Measurements from ENCODE around the gene SEC61G.
A peak's percentile ranks its signal among the peaks of the same experiment; 100 is the strongest.

The SEC61G gene

DNA sequence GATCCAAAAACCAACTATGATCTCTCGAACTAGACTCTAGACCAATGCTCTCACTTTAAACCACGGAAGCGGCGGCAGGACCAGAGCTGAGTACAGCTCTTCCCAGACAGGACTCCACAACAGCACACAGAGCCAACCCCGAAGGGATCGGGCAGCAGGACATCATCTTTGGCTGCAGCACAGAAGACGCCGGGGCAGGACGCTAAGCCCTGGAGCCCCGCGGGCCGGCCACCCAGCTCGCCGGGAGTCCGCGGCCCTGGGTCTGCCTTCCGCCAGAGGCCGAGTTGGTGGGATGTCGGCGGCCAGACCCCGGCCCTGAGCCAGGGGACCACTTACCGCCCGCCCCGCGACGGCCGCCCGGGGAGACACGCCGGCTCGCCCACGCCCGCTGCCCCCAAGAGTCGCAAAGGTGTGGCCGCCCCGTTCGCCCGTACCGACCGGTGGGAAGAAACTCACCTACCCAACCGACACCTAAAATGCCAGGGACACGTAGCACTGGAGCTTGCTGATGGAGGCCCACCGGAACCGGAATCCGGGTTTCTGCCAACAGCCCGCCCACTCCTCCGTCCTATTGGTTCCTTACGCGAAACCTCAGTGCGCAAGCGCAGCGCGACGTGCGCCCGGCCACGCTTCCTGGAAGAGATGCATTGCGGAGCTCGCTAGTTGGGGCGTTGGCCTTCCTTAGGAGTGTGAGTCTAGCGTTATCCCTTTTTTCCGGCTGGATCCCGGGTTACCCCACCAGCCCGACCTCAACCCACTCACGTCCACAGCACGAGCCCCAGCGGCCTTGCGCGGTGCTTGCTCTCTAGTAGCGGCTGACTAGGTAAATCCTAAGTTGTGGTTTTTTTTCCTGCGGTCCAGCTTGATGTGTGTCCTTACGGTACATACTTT lies at the start of gene SEC61G:
Gene SEC61G, minus strand, starts transcription at position 510 of the 891 bp plus-strand sequence. CDS start 1,623 bp downstream, outside the sequence.
- Mint-ChIP-seq H3K36me3 (peaks cover 8% of the 10 kb centered on the region), H3K9me3 (no peaks in the 10 kb centered on the region), H3K27ac (peak within 1 kb of the TSS; percentile 97), H3K4me3 (peak within 1 kb of the TSS; percentile 99), H3K27me3 (peaks cover 2% of the 10 kb centered on the region), H3K4me1 (peaks cover 35% of the 10 kb centered on the region)

DNA sequence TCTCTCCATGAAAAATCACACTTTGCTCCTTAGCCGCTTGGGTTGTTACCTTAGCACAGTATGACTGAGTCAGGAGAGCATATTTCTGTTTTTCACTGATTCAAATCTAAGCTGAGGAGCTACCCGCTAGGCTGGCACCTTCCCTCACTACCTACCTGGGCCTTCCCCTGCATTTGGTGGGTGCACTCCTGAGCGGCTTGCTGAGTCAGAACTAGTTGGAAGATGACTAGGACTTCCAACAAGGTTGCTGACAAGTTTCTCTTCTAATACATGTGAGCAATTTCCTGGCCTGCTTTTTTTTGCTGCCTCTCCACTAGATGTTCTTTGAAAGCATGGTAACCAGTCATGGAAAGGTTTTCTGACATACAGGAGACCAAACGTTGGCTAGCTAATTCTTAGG lies 43.8 kb upstream of the SEC61G start:
- Mint-ChIP-seq H3K27me3 (peaks cover 9% of the 10 kb centered on the region), H3K27ac (no peak overlapping the region), H3K4me1 (no peaks in the 10 kb centered on the region), H3K4me3 (no peak overlapping the region), H3K36me3 (no peaks in the 10 kb centered on the region), H3K9me3 (no peaks in the 10 kb centered on the region)

DNA sequence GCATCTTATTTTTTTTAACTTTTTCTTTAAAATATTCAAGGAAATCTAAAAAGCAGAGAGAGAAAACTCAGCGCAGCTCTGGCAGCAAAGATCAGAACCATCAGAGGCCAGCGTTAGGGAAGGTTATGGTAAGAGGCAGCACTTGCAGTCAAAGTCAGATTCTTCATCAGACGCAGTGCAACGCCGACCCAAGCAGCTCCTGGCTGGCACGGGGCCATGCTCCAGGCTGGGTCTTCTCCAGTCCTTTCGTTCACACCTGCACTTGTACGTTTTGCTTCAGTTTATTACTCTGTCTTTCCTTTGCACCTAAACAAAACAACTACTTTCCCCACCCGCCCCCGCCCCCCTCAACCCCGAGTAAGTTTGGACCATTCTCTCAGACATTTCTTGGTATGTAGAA lies 43.1 kb upstream of the SEC61G start:
- Mint-ChIP-seq H3K27ac (no peak overlapping the region), H3K27me3 (peaks cover 9% of the 10 kb centered on the region), H3K4me1 (no peaks in the 10 kb centered on the region), H3K36me3 (no peaks in the 10 kb centered on the region), H3K4me3 (no peak overlapping the region), H3K9me3 (no peaks in the 10 kb centered on the region)

DNA sequence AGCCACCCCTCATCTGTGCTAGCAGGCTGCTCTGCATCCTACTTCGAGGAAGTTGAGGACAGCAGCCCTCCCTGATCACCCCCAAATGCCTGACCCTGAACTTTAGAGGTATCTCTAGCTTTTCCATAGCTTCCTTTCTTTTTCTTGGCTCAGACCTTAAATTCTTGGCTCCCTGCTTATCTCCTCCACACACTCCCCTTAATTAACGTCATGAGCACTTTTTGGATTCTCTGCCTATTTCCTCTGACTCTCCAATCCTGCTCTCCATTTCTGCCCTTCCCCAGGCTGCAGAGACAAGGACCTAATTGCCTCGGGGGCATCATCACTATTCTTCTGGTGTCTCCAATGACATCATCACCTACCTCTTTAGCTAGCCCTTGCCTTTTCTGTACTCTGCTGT lies 40.8 kb upstream of the SEC61G start:
- Mint-ChIP-seq H3K27me3 (peaks cover 7% of the 10 kb centered on the region), H3K4me1 (no peaks in the 10 kb centered on the region), H3K4me3 (no peak overlapping the region), H3K9me3 (no peaks in the 10 kb centered on the region), H3K36me3 (no peaks in the 10 kb centered on the region), H3K27ac (no peak overlapping the region)

DNA sequence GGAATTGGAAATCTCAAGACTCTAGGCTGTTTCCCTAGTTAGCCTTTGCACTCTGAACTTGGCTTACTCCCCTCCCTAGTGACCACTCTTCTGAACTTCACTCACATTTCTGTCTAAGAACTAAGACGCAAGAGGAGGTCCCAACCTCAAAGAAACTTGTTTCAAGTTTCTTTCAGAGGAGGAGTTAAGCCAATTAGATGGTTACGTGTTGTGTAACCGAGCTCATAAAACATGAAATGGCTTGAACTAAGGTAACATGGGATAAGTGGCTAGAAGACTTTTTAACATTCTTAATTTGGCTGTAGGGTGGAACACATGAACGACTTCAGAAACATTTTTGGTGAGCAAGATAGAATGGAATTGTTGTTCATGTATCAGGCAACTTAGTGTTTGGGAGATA lies 39.5 kb upstream of the SEC61G start:
- H3K36me3 Mint-ChIP-seq, result no peaks in the 10 kb centered on the region
- no peak overlapping the region for H3K4me3 Mint-ChIP-seq
- peaks cover 12% of the 10 kb centered on the region for H3K27me3 Mint-ChIP-seq
- no peaks in the 10 kb centered on the region for H3K4me1 Mint-ChIP-seq
- H3K27ac Mint-ChIP-seq, result no peak overlapping the region
- H3K9me3 Mint-ChIP-seq, result no peaks in the 10 kb centered on the region

DNA sequence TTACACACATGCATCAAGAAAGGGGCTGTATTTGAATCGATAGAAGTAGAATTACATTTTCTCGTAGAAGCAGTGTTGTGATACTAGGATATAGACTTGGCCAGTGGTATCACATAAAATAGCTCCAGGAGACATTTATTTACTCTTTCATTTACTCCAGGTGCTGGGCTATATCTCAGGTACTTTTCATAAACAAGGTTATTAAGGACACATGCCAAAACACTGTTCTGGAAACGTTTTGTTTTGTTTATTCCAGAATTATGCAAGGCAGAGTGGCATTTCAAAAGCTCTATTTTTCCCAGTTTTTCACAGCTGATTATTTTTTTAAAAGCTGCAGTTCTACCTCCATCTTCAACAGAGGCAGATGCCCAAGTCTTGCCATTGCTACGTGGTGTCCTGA lies 37.8 kb upstream of the SEC61G start:
- Mint-ChIP-seq H3K36me3 (no peaks in the 10 kb centered on the region), H3K4me1 (no peaks in the 10 kb centered on the region), H3K27me3 (peaks cover 10% of the 10 kb centered on the region), H3K9me3 (no peaks in the 10 kb centered on the region), H3K27ac (no peak overlapping the region), H3K4me3 (no peak overlapping the region)

DNA sequence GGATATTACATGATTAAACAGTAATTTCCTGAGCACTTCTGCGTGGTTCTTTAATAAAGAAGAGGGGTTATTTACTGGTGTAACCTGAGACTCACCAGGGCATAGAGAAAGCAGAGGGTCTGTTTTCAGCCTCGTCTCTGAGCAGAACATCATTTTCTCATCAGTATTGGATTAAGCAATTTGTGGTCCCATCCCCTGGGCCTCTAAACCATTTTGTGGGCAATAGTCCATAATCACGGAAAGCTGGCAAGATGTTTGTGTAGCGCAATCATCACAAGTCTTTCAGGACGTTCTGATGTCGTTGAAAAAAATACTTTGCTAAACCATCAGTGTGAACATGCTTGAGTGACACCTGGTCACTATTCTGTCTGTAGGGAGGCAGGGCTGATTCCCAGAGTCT lies 37.1 kb upstream of the SEC61G start:
- no peak overlapping the region for H3K27ac Mint-ChIP-seq
- H3K4me1 Mint-ChIP-seq, result no peaks in the 10 kb centered on the region
- H3K9me3 Mint-ChIP-seq, result no peaks in the 10 kb centered on the region

DNA sequence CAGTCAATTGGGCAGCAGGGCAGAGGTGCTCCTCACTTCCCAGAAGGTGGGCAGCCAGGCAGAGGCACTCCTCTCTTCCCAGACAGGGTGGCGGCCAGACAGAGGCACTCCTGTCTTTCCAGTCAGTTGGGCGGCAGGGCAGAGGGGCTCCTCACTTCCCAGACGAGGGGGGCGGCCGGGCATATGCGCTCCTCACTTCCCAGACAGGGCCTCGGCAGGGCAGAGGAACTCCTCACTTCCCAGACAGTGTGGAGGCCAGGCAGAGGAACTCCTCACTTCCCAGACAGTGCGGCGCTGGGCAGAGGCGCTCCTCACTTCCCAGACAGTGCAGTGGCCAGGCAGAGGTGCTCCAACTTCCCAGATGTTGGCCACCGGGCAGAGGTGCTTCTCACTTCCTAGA lies 33.4 kb upstream of the SEC61G start:
- Mint-ChIP-seq H3K9me3 (no peaks in the 10 kb centered on the region), H3K36me3 (no peaks in the 10 kb centered on the region), H3K4me1 (peaks cover 6% of the 10 kb centered on the region), H3K27ac (no peak overlapping the region), H3K27me3 (peaks cover 36% of the 10 kb centered on the region), H3K4me3 (no peak overlapping the region)

More for the DNA sequence above, 37.1 kb upstream of the SEC61G start:
- Mint-ChIP-seq H3K4me3 (no peak overlapping the region), H3K36me3 (no peaks in the 10 kb centered on the region), H3K27me3 (peaks cover 17% of the 10 kb centered on the region)

DNA sequence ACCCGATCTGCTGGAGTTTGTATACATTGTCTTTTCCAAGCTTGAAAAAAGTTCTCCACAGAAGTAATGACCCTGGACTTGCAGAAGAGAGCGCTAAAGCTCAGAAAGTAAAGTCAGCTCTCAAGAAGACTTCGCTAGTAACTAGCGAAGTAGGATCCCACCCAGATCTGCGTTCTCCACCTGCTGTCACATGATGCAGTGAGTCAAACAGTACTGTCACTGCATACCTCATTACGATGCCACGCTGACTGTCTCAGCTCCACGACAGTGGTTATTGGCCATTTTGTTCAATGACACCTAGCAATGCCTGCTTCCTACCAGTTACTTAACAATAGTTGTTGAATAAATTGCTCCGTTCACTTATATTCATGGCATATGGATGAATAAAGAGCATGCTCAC lies 29.7 kb upstream of the SEC61G start:
- peaks cover 34% of the 10 kb centered on the region for H3K27me3 Mint-ChIP-seq
- peaks cover 6% of the 10 kb centered on the region for H3K4me1 Mint-ChIP-seq
- H3K9me3 Mint-ChIP-seq, result no peaks in the 10 kb centered on the region
- H3K4me3 Mint-ChIP-seq, result no peak overlapping the region
- H3K27ac Mint-ChIP-seq, result no peak overlapping the region
- H3K36me3 Mint-ChIP-seq, result no peaks in the 10 kb centered on the region

DNA sequence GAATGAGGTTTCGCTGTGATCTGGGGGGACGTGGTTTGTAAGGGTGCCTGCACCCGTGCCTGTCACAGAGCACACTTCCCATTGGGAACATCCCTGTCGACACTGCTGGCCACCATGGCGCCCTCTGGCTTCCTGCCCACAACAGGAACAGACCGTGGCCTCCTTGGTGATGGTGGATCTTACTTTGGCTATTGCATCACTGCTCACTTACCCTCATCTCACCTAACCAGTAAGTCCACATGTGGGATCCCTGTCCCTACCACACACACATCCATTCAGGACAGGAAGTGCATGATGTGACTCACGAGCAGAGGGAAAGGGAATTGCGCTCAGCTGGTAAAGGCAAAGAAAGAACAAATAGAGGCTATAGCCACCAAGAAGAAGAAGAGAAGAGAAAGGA lies 26.2 kb upstream of the SEC61G start:
- no peaks in the 10 kb centered on the region for H3K9me3 Mint-ChIP-seq
- no peak overlapping the region for H3K27ac Mint-ChIP-seq
- H3K4me3 Mint-ChIP-seq, result no peak overlapping the region
- no peaks in the 10 kb centered on the region for H3K36me3 Mint-ChIP-seq
- H3K4me1 Mint-ChIP-seq, result peaks cover 6% of the 10 kb centered on the region
- H3K27me3 Mint-ChIP-seq, result peaks cover 20% of the 10 kb centered on the region

DNA sequence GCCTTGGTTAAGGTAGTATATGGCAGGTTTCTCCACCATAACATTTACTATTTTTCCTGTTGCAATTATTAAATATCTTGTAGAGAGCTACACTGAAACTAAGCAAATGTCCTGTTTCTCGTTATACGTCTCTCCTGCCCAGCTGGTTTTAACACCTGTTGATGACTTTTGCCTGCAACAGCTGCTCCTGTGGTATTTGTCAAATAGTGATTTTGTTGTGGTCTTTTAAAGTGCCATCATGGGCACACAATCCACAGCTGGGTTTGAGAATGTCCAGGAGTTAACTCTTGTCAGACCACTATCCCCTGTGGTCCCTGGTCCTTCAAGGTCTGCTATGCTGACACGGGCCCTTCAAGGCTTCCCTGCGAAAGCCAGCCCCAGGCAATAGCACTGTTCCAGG lies 24.9 kb upstream of the SEC61G start:
- Mint-ChIP-seq H3K27me3 (peaks cover 11% of the 10 kb centered on the region), H3K36me3 (no peaks in the 10 kb centered on the region), H3K4me3 (no peak overlapping the region), H3K4me1 (peaks cover 5% of the 10 kb centered on the region), H3K9me3 (no peaks in the 10 kb centered on the region), H3K27ac (no peak overlapping the region)

DNA sequence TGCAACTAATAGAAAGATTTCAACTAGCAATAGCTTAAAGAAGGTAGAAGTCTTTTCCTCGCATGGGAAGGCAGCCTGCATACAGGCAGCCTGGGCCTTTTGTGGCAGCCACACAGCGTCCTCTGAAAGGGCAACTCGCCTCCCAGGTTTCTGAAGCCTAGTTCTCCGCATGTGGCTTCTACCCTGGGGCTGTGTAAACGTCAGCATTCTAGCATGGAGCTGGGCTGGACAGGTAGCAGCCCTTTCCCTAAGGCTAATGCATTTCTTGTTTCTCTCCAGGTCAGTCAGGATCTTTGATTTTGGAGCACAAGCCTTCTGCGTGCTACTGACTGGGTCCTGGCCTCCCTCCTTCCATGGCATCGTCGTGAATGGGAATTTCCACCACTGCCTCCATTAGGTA lies 23.8 kb upstream of the SEC61G start:
- H3K9me3 Mint-ChIP-seq, result no peaks in the 10 kb centered on the region
- no peak overlapping the region for H3K4me3 Mint-ChIP-seq
- no peaks in the 10 kb centered on the region for H3K4me1 Mint-ChIP-seq
- no peak overlapping the region for H3K27ac Mint-ChIP-seq
- no peaks in the 10 kb centered on the region for H3K36me3 Mint-ChIP-seq
- H3K27me3 Mint-ChIP-seq, result peaks cover 5% of the 10 kb centered on the region

DNA sequence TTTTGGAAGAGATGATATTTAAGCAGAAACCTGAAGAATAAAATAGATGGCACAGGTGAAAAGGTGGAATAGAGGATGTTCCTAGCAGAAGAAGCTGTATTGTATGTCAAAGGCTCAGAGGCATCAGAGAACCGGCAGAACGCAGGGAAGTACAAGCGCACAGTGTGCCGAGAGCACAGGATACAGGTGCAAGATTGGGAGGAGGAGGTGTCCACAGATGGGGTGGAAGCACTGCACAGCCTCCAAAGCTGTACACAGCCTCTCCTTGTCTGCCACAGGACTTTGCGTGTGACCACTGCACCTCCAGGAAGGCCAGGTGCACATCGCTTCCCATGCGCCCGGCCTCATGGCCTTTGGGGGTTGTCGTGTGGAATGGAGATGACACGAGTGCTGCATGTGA lies 23.3 kb upstream of the SEC61G start:
- no peak overlapping the region for H3K4me3 Mint-ChIP-seq
- H3K9me3 Mint-ChIP-seq, result peaks cover under 1% of the 10 kb centered on the region
- no peaks in the 10 kb centered on the region for H3K4me1 Mint-ChIP-seq
- no peak overlapping the region for H3K27ac Mint-ChIP-seq
- no peaks in the 10 kb centered on the region for H3K36me3 Mint-ChIP-seq
- peaks cover 2% of the 10 kb centered on the region for H3K27me3 Mint-ChIP-seq

DNA sequence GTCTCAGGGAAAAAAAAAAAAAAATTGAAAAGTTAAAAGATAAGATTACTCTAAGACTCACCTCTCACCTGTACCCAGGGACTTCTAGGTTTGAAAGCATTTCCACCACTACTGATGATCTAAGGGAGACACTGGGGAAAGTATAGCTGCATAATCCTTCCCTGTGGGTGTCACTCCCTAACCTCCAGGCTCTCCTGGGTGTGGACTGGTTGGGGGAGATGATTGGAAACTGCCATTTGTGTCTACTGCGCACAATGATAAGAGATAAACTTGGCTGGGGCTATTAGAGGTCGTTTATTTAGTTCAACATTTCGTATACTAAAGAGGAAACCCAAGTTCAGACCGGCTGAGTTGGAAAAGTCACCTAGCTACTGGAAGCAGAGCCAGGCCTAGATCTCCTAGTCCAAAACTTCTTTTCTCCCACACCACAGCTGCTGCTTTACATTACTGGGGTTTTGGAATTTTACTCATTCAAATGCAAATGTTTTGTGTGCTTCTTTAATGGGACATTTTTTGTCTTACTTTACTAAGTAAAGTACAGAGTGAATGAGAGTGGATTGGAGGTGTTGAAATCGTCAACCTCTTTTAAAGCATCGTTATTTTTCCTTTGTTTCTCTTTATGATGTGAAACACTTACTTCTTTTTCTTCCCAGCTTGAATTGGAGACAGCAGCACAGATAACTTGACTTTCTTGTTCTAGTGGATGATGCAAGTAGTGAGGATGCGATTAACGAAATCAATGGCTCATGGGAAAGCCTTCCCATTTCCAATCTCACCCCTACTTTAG lies 22.3 kb upstream of the SEC61G start:
- Mint-ChIP-seq H3K4me3 (no peak overlapping the region), H3K9me3 (peaks cover 11% of the 10 kb centered on the region), H3K27me3 (peaks cover 2% of the 10 kb centered on the region), H3K36me3 (peaks cover 4% of the 10 kb centered on the region), H3K27ac (no peak overlapping the region), H3K4me1 (no peaks in the 10 kb centered on the region)

DNA sequence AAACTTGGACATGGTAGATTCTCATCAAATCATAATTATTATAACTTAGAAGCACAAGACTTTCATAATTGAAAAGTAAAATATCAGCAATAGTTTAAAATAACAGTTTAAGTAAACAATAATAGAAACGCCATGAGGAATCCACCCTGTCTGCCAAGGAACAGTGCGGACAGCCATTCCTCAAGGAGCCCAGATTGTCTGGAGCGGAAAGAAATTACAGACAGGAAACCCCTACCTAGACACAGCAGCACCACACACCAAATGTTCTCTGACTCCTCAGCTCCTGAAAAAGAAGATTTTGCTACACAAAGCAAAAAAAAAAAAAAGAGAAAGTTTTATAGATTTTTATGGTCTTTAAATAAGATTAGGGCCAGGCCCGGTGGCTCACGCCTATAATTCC lies 21.5 kb upstream of the SEC61G start:
- Mint-ChIP-seq H3K4me3 (no peak overlapping the region), H3K36me3 (peaks cover 4% of the 10 kb centered on the region), H3K27ac (no peak overlapping the region), H3K4me1 (no peaks in the 10 kb centered on the region), H3K9me3 (peaks cover 11% of the 10 kb centered on the region), H3K27me3 (no peaks in the 10 kb centered on the region)

All from activated naive CD4-positive, alpha-beta T cell treated with anti-CD3 and anti-CD28 coated beads, Interleukin-2, amount 50 U/mL, for 24 hours (primary cell).